Neural cell (in vitro differentiated cells): Measurements from ENCODE around the gene CMC1.

Source experiments
- EP300 ChIP-seq: fragments of 450-650 bp; conservative IDR thresholded peaks from 2 replicates; pipeline ENCODE4 v1.6.1; 2014; ENCODE audit warnings: antibody characterized with exemption, mild to moderate bottlenecking, moderate library complexity; ENCODE audit not compliant: poor library complexity, severe bottlenecking
- EZH2 ChIP-seq: fragments of 200-600, 300-800 bp; shearing (Covaris generic), sonication (generic); IDR thresholded peaks from 2 replicates; pipeline ENCODE4 v1.6.1; 2014; ENCODE audit warnings: antibody characterized with exemption, low read length, borderline replicate concordance, mild to moderate bottlenecking; ENCODE audit not compliant: insufficient read depth, poor library complexity, severe bottlenecking
- MXI1 ChIP-seq: fragments of 450-650 bp; conservative IDR thresholded peaks from 2 replicates; pipeline ENCODE4 v1.6.1; 2014; ENCODE audit warnings: antibody characterized with exemption, mild to moderate bottlenecking; ENCODE audit not compliant: poor library complexity, severe bottlenecking
- POLR2AphosphoS5 ChIP-seq: IDR thresholded peaks from 2 replicates; pipeline ENCODE4 v1.6.1; 2012
- RAD21 ChIP-seq: fragments of 450-650 bp; conservative IDR thresholded peaks from 2 replicates; pipeline ENCODE4 v1.6.1; 2014; ENCODE audit warnings: antibody characterized with exemption, mild to moderate bottlenecking, moderate library complexity
- SMC3 ChIP-seq: fragments of 450-650 bp; conservative IDR thresholded peaks from 2 replicates; pipeline ENCODE4 v1.6.1; 2014; ENCODE audit warnings: antibody characterized with exemption, mild to moderate bottlenecking, moderate library complexity; ENCODE audit not compliant: poor library complexity
- TAF1 ChIP-seq: IDR thresholded peaks from 2 replicates; pipeline ENCODE4 v1.6.1; 2012; ENCODE audit warnings: low read depth
- TF ChIP-seq, protein P1 (sequence below): fragments of 450-650 bp; IDR thresholded peaks from 2 replicates; pipeline ENCODE4 v1.5.1; 2014; ENCODE audit warnings: antibody characterized with exemption, mild to moderate bottlenecking, moderate library complexity; ENCODE audit not compliant: poor library complexity, severe bottlenecking
- TF ChIP-seq, protein P2 (sequence below): IDR thresholded peaks from 2 replicates; pipeline ENCODE4 v1.6.1; 2012; ENCODE audit warnings: borderline replicate concordance

DNA sequence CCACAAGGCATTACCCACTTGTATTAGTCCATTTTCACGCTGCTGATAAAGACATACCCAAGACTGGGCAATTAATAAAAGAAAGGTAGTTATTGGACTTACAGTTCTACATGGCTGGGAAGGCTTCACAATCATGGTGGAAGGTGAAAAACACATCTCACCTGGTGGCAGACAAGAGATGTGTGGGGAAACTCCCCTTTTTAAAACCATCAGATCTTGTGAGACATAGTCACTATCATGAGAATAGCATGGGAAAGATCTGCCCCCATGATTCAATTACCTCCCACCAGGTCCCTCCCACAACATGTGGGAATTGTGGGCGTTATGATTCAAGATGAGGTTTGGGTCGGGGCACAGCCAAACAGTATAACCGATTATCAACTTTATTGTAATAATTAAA, 17.0 kb upstream of the CMC1 start:
- TF ChIP-seq EZH2 (no peak), TAF1 (no peak), POLR2AphosphoS5 (no peak), EP300 (no peak), MXI1 (no peak), RAD21 (no peak), SMC3 (no peak)
- TF ChIP-seq, protein P1, sequence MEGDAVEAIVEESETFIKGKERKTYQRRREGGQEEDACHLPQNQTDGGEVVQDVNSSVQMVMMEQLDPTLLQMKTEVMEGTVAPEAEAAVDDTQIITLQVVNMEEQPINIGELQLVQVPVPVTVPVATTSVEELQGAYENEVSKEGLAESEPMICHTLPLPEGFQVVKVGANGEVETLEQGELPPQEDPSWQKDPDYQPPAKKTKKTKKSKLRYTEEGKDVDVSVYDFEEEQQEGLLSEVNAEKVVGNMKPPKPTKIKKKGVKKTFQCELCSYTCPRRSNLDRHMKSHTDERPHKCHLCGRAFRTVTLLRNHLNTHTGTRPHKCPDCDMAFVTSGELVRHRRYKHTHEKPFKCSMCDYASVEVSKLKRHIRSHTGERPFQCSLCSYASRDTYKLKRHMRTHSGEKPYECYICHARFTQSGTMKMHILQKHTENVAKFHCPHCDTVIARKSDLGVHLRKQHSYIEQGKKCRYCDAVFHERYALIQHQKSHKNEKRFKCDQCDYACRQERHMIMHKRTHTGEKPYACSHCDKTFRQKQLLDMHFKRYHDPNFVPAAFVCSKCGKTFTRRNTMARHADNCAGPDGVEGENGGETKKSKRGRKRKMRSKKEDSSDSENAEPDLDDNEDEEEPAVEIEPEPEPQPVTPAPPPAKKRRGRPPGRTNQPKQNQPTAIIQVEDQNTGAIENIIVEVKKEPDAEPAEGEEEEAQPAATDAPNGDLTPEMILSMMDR = no peak
- TF ChIP-seq, protein P2, sequence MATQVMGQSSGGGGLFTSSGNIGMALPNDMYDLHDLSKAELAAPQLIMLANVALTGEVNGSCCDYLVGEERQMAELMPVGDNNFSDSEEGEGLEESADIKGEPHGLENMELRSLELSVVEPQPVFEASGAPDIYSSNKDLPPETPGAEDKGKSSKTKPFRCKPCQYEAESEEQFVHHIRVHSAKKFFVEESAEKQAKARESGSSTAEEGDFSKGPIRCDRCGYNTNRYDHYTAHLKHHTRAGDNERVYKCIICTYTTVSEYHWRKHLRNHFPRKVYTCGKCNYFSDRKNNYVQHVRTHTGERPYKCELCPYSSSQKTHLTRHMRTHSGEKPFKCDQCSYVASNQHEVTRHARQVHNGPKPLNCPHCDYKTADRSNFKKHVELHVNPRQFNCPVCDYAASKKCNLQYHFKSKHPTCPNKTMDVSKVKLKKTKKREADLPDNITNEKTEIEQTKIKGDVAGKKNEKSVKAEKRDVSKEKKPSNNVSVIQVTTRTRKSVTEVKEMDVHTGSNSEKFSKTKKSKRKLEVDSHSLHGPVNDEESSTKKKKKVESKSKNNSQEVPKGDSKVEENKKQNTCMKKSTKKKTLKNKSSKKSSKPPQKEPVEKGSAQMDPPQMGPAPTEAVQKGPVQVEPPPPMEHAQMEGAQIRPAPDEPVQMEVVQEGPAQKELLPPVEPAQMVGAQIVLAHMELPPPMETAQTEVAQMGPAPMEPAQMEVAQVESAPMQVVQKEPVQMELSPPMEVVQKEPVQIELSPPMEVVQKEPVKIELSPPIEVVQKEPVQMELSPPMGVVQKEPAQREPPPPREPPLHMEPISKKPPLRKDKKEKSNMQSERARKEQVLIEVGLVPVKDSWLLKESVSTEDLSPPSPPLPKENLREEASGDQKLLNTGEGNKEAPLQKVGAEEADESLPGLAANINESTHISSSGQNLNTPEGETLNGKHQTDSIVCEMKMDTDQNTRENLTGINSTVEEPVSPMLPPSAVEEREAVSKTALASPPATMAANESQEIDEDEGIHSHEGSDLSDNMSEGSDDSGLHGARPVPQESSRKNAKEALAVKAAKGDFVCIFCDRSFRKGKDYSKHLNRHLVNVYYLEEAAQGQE = no peak
